GM08714 (cell line): ENCODE results near the gene DHRS12.

Experiments used
- H3K4me3 ChIP-seq: fragments of 200-500 bp; sonication (Bioruptor generic); 2 replicates; pipeline ENCODE4 v1.5.1; 2014; ENCODE audit warnings: mild to moderate bottlenecking, low read length, inconsistent platforms
- ZNF274 ChIP-seq: IDR thresholded peaks from 2 replicates; pipeline ENCODE4 v1.6.1; 2012; ENCODE audit warnings: mild to moderate bottlenecking, low read depth, low read length

Gene DHRS12

GRCh38 chr13:51747438-51748434 is 56.2 kb downstream of the DHRS12 start:
- no peak overlapping the region for H3K4me3 ChIP-seq
- TF ChIP-seq ZNF274, result no peak

DNA sequence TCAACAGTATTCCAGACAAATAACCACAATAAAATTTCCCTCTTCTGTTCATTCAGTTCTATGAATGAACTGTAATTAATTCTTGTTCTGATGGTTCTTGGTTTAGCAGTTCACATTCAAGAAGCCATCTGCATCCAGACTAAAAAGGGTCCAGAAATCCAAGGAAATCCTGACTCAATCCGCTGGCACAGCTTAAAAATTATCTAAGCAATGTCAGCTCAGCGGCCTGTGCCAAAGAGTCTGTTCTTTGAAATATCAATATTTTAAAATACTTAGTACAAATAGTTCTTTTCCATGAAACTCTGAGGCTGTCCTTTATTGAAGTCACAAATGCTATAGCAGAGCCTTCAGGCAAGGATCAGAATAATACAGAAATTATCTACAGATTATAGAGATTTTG is 57.2 kb downstream of the DHRS12 start:
- TF ChIP-seq ZNF274, result no peak
- no peak overlapping the region for H3K4me3 ChIP-seq

GRCh38 chr13:51745243-51745642 is 58.7 kb downstream of the DHRS12 start:
- no peak for TF ChIP-seq ZNF274
- no peak overlapping the region for H3K4me3 ChIP-seq

DNA sequence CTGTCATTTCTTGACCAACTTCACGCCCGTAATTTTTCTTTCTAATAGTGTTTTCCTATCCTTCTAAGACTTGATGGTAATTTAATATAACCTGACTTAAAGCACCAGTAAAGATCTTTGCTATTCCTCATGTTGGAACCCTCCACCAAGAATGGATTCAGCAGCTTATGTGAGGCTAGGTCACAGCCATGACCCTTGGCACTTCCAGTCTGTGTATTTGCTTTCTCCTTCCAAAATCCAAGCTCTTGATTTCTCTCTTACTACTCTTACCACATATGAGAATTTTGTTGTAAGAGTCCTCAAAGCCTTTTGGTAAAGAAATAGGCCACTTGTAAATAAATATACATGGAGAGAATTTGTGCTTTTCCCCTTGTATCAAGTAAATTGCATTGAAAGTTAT is 61.4 kb downstream of the DHRS12 start:
- H3K4me3 ChIP-seq, result no peak overlapping the region
- no peak for TF ChIP-seq ZNF274

DNA sequence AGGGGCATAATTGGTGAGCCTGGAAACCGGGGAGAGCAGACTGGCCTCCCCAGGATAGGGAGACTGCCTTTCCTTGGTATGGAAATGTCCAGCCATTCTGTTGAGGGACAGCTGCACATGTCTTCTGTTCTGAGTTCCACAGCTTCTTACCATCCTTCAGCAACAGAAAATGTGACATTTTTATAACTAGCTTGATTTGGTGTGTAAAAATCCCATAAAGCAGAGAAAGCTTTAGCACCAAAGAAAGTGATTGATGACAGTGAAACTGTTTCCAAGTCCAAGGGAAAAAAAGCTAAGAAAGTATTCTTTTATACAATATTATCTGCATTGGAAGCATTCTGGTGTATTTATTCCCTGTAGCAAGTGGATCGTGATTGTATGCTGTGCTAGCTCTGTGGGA is 61.9 kb downstream of the DHRS12 start:
- TF ChIP-seq ZNF274, result no peak
- H3K4me3 ChIP-seq, result no peak overlapping the region

DNA sequence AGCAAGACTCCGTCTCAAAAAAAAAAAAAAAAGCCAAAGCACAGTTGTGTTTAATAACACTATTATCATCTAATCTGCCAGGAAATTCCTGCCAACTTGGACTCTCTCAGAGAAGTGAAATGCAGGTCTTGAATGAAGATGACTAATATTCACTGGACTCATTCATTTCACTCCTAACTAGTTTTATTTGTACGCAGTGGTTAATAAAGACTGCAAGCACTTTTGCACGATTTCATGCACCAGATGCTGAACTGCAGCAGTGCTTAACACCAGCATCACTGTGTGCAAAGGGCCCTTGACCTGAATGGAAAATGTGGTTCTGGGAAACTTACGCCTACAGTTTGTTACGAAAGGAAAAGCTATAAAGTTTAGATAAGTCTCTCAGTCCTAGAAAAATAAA is 63.3 kb downstream of the DHRS12 start:
- no peak overlapping the region for H3K4me3 ChIP-seq
- no peak for TF ChIP-seq ZNF274

GRCh38 chr13:51739027-51739764 is 64.8 kb downstream of the DHRS12 start:
- no peak overlapping the region for H3K4me3 ChIP-seq
- TF ChIP-seq ZNF274, result no peak

GRCh38 chr13:51738226-51738905 is 65.6 kb downstream of the DHRS12 start:
- no peak overlapping the region for H3K4me3 ChIP-seq
- TF ChIP-seq ZNF274, result no peak

DNA sequence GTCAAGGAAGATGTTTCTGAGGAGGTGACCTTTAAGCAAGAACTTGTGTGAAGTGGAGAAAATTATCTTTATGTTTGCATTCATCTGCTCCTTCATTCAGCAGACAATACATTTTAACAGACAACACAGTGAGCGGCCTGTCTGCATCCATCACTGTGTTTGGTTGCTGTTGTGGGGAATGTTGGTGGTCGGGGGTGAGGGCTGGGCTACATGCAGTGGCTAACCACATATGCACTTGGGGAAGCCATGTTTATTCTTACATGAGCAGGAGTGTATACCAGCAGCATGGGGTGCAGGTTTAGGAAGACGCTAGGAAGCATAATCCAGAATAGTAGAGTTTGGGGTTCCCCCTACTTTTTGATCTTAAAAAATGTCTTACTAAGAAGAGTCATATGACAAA is 66.4 kb downstream of the DHRS12 start:
- TF ChIP-seq ZNF274, result no peak

GRCh38 chr13:51734786-51735185 is 69.2 kb downstream of the DHRS12 start:
- no peak overlapping the region for H3K4me3 ChIP-seq
- TF ChIP-seq ZNF274, result no peak

More for the DNA sequence above, 66.4 kb downstream of the DHRS12 start:
- no peak overlapping the region for H3K4me3 ChIP-seq

DNA sequence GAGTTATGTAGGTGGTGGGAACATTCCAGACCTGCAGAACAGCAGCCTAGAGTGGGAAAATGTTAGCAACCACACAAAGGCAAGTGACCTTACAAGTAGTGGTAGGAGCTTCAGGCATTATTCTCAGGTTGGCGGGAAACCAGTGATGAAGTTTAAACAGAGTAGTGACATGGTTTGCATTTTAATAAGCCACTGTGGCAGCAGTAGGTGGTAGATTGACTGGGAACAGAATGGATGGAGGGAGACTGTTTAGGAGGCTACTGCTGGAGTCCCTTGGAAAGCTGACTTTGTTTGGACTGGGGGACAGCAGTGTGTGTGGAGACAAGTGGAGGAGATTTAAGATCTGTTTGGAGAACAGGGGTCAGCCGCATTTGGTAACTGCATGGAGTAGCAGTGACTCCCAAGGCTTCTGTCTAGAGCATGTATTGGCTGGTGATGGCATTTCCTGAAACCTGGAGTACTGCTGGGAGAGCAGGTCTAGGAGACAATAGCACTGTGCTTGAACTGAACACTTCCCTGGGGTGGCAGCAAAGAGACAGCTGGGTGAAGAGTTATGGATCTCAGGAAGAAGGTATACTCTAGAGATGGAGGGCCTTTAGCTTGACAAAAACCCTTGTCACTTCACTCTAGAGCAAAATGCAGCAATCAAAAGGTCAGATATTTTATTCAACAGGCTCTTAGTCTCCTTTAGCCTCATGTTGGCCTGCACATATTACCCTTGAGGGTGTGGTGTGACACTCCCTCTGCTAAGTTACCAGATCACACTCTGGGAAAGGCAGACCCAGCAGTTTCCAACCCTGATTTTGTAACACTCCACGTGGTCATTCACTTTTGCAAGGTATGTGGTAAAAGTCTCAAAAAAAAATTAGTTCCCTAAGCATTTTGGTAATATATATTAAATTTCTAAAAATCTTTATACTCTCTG is 70.3 kb downstream of the DHRS12 start:
- TF ChIP-seq ZNF274, result no peak
- no peak overlapping the region for H3K4me3 ChIP-seq

- no peak for TF ChIP-seq ZNF274
Measured at GRCh38 chr13:51731759-51732158, 72.2 kb downstream of the DHRS12 start.

GRCh38 chr13:51730927-51731326 is 73.0 kb downstream of the DHRS12 start:
- no peak for TF ChIP-seq ZNF274
- no peak overlapping the region for H3K4me3 ChIP-seq

More at GRCh38 chr13:51731759-51732158, 72.2 kb downstream of the DHRS12 start:
- no peak overlapping the region for H3K4me3 ChIP-seq

DNA sequence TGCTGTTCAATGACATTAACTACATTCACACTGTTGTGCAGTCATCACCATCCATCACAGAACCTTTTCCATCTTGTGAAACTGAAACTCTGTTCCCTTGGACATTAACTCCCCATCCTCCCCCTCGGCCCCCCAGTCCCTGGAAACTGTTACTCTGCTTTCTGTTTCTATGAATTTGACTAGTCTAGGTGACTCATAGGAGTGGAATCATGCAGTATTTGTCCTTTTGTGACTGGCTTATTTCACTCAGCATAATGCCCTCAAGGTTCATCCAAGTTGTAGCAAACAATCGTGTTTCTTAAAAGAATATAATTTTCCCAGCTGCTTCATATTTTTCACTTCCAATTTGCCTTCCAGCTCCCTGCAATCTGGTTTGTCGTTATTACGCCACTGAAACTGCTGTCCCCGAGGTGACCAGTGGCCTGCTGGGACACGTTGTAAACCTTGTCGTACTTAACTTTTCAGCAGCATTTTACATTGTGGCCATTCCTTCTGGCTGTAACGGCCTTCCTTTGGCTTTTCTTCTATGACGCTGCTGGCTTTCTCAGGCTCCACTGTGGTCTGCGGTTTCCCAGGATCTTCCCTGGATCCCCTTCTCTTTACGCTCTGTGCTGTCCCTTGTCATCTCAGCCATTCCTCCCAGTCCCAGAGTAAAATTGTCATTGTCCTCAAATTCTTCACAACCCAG is 74.0 kb downstream of the DHRS12 start:
- H3K4me3 ChIP-seq, result no peak overlapping the region
- TF ChIP-seq ZNF274, result no peak
